OCI-LY1 (cell line): Measurements from ENCODE around the gene SLIT3.

Experiments used
- CTCF ChIP-seq: fragments of 200-600 bp; sonication (generic), shearing (Covaris generic); IDR thresholded peaks from 2 replicates; pipeline ENCODE4 v1.5.1; 2017; ENCODE audit warnings: mild to moderate bottlenecking, antibody characterized with exemption, low read length, moderate library complexity, mixed read lengths
- EZH2 ChIP-seq: fragments of 200-600 bp; sonication (generic), shearing (Covaris generic); IDR thresholded peaks from 2 replicates; pipeline ENCODE4 v1.8.0; 2017; ENCODE audit warnings: borderline replicate concordance, mixed run types, mild to moderate bottlenecking, antibody characterized with exemption, low read length, moderate library complexity, mixed read lengths

DNA sequence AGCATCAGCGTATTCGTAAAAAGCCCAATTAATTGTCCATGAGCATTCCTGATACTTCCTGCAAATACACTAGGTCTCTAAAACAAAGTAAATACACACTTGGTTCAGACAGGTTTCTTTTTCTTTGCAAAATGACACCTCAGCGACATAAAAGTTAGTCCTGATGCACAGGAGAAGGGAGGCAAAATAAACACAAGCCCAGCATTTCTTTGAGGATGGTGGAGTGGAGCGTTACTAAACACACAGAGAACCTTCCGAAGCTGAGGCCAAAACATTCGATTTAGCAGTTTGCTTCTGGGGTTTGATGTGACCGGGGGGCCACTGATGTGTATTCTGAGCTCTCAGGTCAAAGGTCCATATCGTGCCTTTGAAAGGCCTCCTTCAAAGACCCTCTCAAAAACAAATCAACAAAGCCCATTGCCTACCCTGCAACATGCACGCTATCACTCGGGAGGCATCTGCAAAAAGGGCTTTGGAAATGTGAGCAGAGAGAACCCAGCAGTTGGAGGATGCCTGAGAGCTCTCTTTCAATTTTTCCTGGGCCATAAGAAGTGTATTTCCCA lies 453.3 kb downstream of the SLIT3 start:
- TF ChIP-seq CTCF (no peak), EZH2 (no peak)
